ENCODE data around the gene PCCA.

The PCCA gene

GRCh38 chr13:100520936-100521850 is 432.3 kb downstream of the PCCA start:
- Histone ChIP-seq H3K23ac (ENCODE audit: low read length) (no peak overlapping the region), H2BK120ac (ENCODE audit: low read depth, low read length) (no peak overlapping the region), H4K5ac (ENCODE audit: low read length) (no peak overlapping the region), H3K18ac (ENCODE audit: low read length) (peak overlapping the region; percentile 12), H3K79me1 (ENCODE audit: low read length) (no peaks in the 10 kb centered on the region), H3K27me3 (ENCODE audit: insufficient read depth, low read length, poor library complexity) (no peaks in the 10 kb centered on the region), H3K56ac (ENCODE audit: low read length) (peak overlapping the region; percentile 35), H4K8ac (ENCODE audit: low read depth, low read length) (no peak overlapping the region), H3K79me2 (ENCODE audit: control insufficient read depth, insufficient read depth, low read length) (no peaks in the 10 kb centered on the region), H3K4me1 (ENCODE audit: control insufficient read depth, low read depth, low read length) (peaks cover 2% of the 10 kb centered on the region), H3K4ac (ENCODE audit: low read depth, low read length) (no peak overlapping the region), H3K9ac (ENCODE audit: low read length) (peak overlapping the region; percentile 37), H3K36me3 (ENCODE audit: control insufficient read depth, insufficient read depth, low read length) (no peaks in the 10 kb centered on the region), H2AK5ac (ENCODE audit: low read length) (no peak overlapping the region), H3K4me3 (ENCODE audit: low read length) (no peak overlapping the region), H3K4me2 (ENCODE audit: low read length) (no peak overlapping the region), H2BK5ac (ENCODE audit: low read length) (no peak overlapping the region), H2BK15ac (replicated peaks; ENCODE audit: low read depth) (peak overlapping the region; percentile 20), H3K27ac (ENCODE audit: low read depth, low read length) (no peak overlapping the region)
- DNase-seq: no peak
- WGBS (ENCODE audit: extremely low coverage, insufficient coverage, low lambda C conversion rate): no CpG with 5 or more reads among the region's 27 CpGs

DNA sequence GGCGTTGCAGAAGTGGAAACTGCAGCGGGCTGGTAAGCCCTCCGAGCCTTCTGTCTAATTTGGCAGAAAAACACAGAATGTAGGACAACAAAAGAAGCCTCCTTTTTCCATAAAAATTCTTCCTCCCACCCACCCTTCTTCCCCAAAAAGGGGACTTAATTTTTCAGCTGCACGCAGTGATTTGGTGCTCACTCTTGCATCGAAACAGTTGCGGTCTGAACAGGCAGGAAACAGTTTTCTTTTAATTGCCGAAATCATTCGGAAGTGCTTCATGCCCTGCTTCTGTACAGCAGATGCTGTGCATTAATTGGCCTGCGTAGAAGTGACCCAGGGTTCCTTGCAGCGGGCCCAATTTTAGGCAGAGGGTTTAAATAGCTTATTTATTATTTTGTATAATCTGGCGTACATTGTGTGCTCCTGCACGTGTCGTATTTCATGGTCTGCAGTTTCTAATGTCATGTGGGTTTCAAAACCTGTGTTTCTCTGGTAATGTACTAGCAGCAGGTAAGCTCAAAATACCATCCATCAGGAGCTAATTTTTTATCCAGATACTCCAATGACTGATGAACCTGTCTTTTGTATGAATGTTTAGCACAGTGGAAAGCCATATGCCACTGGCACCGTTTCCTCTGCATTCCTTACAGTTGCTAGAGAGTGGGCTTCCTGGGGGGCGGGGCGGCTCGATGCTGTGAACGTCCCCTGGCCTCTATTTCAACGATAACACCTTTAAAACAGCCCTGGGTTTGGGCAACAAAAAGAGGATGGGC is 433.1 kb downstream of the PCCA start:
- Histone ChIP-seq H3K4me2 (ENCODE audit: low read length) (no peak overlapping the region), H3K9ac (ENCODE audit: low read length) (no peak overlapping the region), H4K5ac (ENCODE audit: low read length) (no peak overlapping the region), H3K23ac (ENCODE audit: low read length) (no peak overlapping the region), H3K4me3 (ENCODE audit: low read length) (no peak overlapping the region), H4K8ac (ENCODE audit: low read depth, low read length) (no peak overlapping the region), H3K18ac (ENCODE audit: low read length) (no peak overlapping the region), H3K36me3 (ENCODE audit: control insufficient read depth, insufficient read depth, low read length) (no peaks in the 10 kb centered on the region), H3K79me1 (ENCODE audit: low read length) (no peaks in the 10 kb centered on the region), H3K4ac (ENCODE audit: low read depth, low read length) (no peak overlapping the region), H3K79me2 (ENCODE audit: control insufficient read depth, insufficient read depth, low read length) (no peaks in the 10 kb centered on the region), H2BK15ac (replicated peaks; ENCODE audit: low read depth) (peak overlapping the region; percentile 20), H2AK5ac (ENCODE audit: low read length) (no peak overlapping the region), H3K56ac (ENCODE audit: low read length) (no peak overlapping the region), H2BK120ac (ENCODE audit: low read depth, low read length) (no peak overlapping the region), H3K27me3 (ENCODE audit: insufficient read depth, low read length, poor library complexity) (no peaks in the 10 kb centered on the region), H3K4me1 (ENCODE audit: control insufficient read depth, low read depth, low read length) (peaks cover 2% of the 10 kb centered on the region), H3K27ac (ENCODE audit: low read depth, low read length) (no peak overlapping the region), H2BK5ac (ENCODE audit: low read length) (no peak overlapping the region)
- WGBS (ENCODE audit: extremely low coverage, insufficient coverage, low lambda C conversion rate): no CpG with 5 or more reads among the region's 19 CpGs
- DNase-seq: no peak

DNA sequence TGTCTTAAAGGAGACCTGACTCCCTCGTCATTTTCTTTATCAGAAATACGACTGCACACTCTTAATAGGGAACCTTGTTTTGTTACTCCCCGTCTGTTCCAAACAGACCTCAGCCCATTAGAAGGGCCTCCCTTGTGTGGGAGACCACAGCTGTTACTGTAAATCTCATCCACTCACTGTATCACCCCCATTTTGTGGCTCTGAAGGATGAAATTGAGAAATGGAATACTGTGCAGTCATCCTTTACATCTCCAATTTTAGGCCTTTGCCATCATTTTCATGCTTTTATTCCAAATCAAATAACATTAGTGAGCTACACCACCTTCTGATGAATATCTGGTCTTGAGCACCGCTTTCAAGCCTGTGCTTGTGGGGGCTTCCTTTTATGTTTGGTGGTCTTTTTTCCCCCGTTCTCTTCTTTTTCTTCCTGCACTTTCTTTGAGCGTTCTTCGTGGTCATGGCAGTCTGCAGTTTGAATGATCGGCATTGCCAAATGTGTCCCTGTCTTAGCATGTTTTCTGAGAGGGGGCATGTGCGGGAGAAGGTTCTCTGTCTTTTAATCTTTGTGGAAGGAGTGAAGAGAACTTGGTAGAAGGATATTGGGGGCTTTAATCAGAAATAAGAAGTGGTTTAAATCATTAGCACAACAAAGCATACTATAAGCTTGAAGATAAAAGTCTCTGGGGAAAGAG is 433.9 kb downstream of the PCCA start:
- WGBS (ENCODE audit: extremely low coverage, insufficient coverage, low lambda C conversion rate): no CpG with 5 or more reads among the region's 9 CpGs

GRCh38 chr13:100523411-100523810 is 434.5 kb downstream of the PCCA start:
- DNase-seq: no peak
- peaks cover 2% of the 10 kb centered on the region for H3K4me1 ChIP-seq (ENCODE audit: control insufficient read depth, low read depth, low read length)
- H3K79me1 ChIP-seq (ENCODE audit: low read length): no peaks in the 10 kb centered on the region
- no peak overlapping the region for H3K56ac ChIP-seq (ENCODE audit: low read length)
- H3K4ac ChIP-seq (ENCODE audit: low read depth, low read length): no peak overlapping the region
- H3K23ac ChIP-seq (ENCODE audit: low read length): no peak overlapping the region
- H4K5ac ChIP-seq (ENCODE audit: low read length): no peak overlapping the region
- H3K36me3 ChIP-seq (ENCODE audit: control insufficient read depth, insufficient read depth, low read length): no peaks in the 10 kb centered on the region
- H3K27ac ChIP-seq (ENCODE audit: low read depth, low read length): no peak overlapping the region
- H2BK5ac ChIP-seq (ENCODE audit: low read length): no peak overlapping the region
- H3K4me3 ChIP-seq (ENCODE audit: low read length): no peak overlapping the region
- H3K27me3 ChIP-seq (ENCODE audit: insufficient read depth, low read length, poor library complexity): no peaks in the 10 kb centered on the region
- H3K18ac ChIP-seq (ENCODE audit: low read length): no peak overlapping the region
- H2AK5ac ChIP-seq (ENCODE audit: low read length): no peak overlapping the region
- no peaks in the 10 kb centered on the region for H3K79me2 ChIP-seq (ENCODE audit: control insufficient read depth, insufficient read depth, low read length)
- no peak overlapping the region for H3K9ac ChIP-seq (ENCODE audit: low read length)
- no peak overlapping the region for H2BK120ac ChIP-seq (ENCODE audit: low read depth, low read length)
- H3K4me2 ChIP-seq (ENCODE audit: low read length): no peak overlapping the region
- no CpG with 5 or more reads among the region's 14 CpGs for WGBS (ENCODE audit: extremely low coverage, insufficient coverage, low lambda C conversion rate)
- H4K8ac ChIP-seq (ENCODE audit: low read depth, low read length): no peak overlapping the region
- no peak overlapping the region for H2BK15ac ChIP-seq (replicated peaks; ENCODE audit: low read depth)

More for the DNA sequence above, 433.9 kb downstream of the PCCA start:
- no peak overlapping the region for H3K18ac ChIP-seq (ENCODE audit: low read length)
- no peak overlapping the region for H4K8ac ChIP-seq (ENCODE audit: low read depth, low read length)
- no peak overlapping the region for H3K9ac ChIP-seq (ENCODE audit: low read length)
- H3K79me1 ChIP-seq (ENCODE audit: low read length): no peaks in the 10 kb centered on the region
- H3K79me2 ChIP-seq (ENCODE audit: control insufficient read depth, insufficient read depth, low read length): no peaks in the 10 kb centered on the region
- no peak overlapping the region for H2AK5ac ChIP-seq (ENCODE audit: low read length)
- no peak overlapping the region for H3K27ac ChIP-seq (ENCODE audit: low read depth, low read length)
- peaks cover 2% of the 10 kb centered on the region for H3K4me1 ChIP-seq (ENCODE audit: control insufficient read depth, low read depth, low read length)
- H3K36me3 ChIP-seq (ENCODE audit: control insufficient read depth, insufficient read depth, low read length): no peaks in the 10 kb centered on the region
- no peak overlapping the region for H2BK120ac ChIP-seq (ENCODE audit: low read depth, low read length)
- no peak overlapping the region for H3K56ac ChIP-seq (ENCODE audit: low read length)
- no peak overlapping the region for H2BK15ac ChIP-seq (replicated peaks; ENCODE audit: low read depth)
- H3K4me3 ChIP-seq (ENCODE audit: low read length): no peak overlapping the region
- no peak overlapping the region for H2BK5ac ChIP-seq (ENCODE audit: low read length)
- H3K4ac ChIP-seq (ENCODE audit: low read depth, low read length): no peak overlapping the region
- no peak overlapping the region for H4K5ac ChIP-seq (ENCODE audit: low read length)
- no peak overlapping the region for H3K23ac ChIP-seq (ENCODE audit: low read length)
- no peaks in the 10 kb centered on the region for H3K27me3 ChIP-seq (ENCODE audit: insufficient read depth, low read length, poor library complexity)
- no peak for DNase-seq
- no peak overlapping the region for H3K4me2 ChIP-seq (ENCODE audit: low read length)

GRCh38 chr13:100523981-100524386 is 435.1 kb downstream of the PCCA start:
- H3K18ac ChIP-seq (ENCODE audit: low read length): no peak overlapping the region
- no CpG with 5 or more reads among the region's 8 CpGs for WGBS (ENCODE audit: extremely low coverage, insufficient coverage, low lambda C conversion rate)
- DNase-seq: no peak

More at GRCh38 chr13:100523981-100524386, 435.1 kb downstream of the PCCA start:
- H3K27ac ChIP-seq (ENCODE audit: low read depth, low read length): no peak overlapping the region
- peaks cover 2% of the 10 kb centered on the region for H3K4me1 ChIP-seq (ENCODE audit: control insufficient read depth, low read depth, low read length)
- H2AK5ac ChIP-seq (ENCODE audit: low read length): no peak overlapping the region
- no peak overlapping the region for H3K4ac ChIP-seq (ENCODE audit: low read depth, low read length)
- no peak overlapping the region for H2BK120ac ChIP-seq (ENCODE audit: low read depth, low read length)
- no peak overlapping the region for H3K4me2 ChIP-seq (ENCODE audit: low read length)
- no peak overlapping the region for H3K23ac ChIP-seq (ENCODE audit: low read length)
- no peak overlapping the region for H2BK5ac ChIP-seq (ENCODE audit: low read length)
- no peak overlapping the region for H3K56ac ChIP-seq (ENCODE audit: low read length)
- H3K79me2 ChIP-seq (ENCODE audit: control insufficient read depth, insufficient read depth, low read length): no peaks in the 10 kb centered on the region
- no peak overlapping the region for H3K4me3 ChIP-seq (ENCODE audit: low read length)
- no peak overlapping the region for H2BK15ac ChIP-seq (replicated peaks; ENCODE audit: low read depth)
- H3K9ac ChIP-seq (ENCODE audit: low read length): no peak overlapping the region
- no peak overlapping the region for H4K5ac ChIP-seq (ENCODE audit: low read length)
- no peaks in the 10 kb centered on the region for H3K79me1 ChIP-seq (ENCODE audit: low read length)
- H4K8ac ChIP-seq (ENCODE audit: low read depth, low read length): no peak overlapping the region
- no peaks in the 10 kb centered on the region for H3K27me3 ChIP-seq (ENCODE audit: insufficient read depth, low read length, poor library complexity)
- no peaks in the 10 kb centered on the region for H3K36me3 ChIP-seq (ENCODE audit: control insufficient read depth, insufficient read depth, low read length)

All from mesendoderm (in vitro differentiated cells).